ENCODE data around the gene MTFR1L. TPM values are rescaled to one million over a fixed set of nuclear protein-coding genes. Genes with fewer than 3 reads are reported as not detected.

MTFR1L gene
- total RNA-seq, 1 experiment from 2014 or later: 23.2 TPM

GRCh38 chr1:25825605-25826004 is 5.9 kb downstream of the MTFR1L start:
- no TSS peak for BruUV-seq (replicated peaks)
- DNase-seq: no peak

DNA sequence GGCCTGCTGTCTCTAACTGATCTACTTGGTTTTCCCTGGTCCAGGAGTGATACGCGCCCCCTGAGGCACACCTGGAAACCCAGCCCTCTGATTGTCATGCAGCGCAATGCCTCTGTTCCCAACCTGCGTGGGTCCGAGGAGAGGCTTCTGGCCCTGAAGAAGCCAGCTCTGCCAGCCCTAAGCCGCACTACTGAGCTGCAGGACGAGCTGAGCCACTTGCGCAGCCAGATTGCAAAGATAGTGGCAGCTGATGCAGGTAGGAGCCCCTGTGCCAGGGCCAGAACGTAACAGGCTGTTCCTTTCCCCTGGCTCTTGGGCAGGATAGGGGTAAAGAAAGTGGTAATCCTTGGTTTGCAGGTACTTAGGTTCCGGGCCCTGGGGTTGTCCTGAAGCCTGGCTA is 6.8 kb downstream of the MTFR1L start:
- intact Hi-C loops (cut with micrococcal nuclease; ENCODE audit: unreplicated experiment): no loop called here
- H3K27me3 Mint-ChIP-seq (ENCODE audit: unreplicated experiment): no peaks in the 10 kb centered on the region
- TF ChIP-seq CTCF (IDR thresholded peaks at IDR 0.05; ENCODE audit: unreplicated experiment): no peak
- peaks cover 21% of the 10 kb centered on the region for H3K36me3 Mint-ChIP-seq (ENCODE audit: insufficient read depth, unreplicated experiment)
- H3K4me3 Mint-ChIP-seq (ENCODE audit: low read depth, unreplicated experiment): no peak overlapping the region
- H3K4me1 Mint-ChIP-seq (ENCODE audit: low read depth, unreplicated experiment): peaks cover 7% of the 10 kb centered on the region
- DNase-seq: no peak
- CTCF ChIA-PET: no interaction called here
- H3K27ac Mint-ChIP-seq (ENCODE audit: unreplicated experiment): no peak overlapping the region
- BruUV-seq (replicated peaks): no TSS peak
- H3K9me3 Mint-ChIP-seq (ENCODE audit: low read depth, unreplicated experiment): no peaks in the 10 kb centered on the region

More at GRCh38 chr1:25825605-25826004, 5.9 kb downstream of the MTFR1L start:
- peaks cover 16% of the 10 kb centered on the region for H3K4me1 Mint-ChIP-seq (ENCODE audit: low read depth, unreplicated experiment)
- CTCF ChIA-PET: no interaction called here
- TF ChIP-seq CTCF (IDR thresholded peaks at IDR 0.05; ENCODE audit: unreplicated experiment): no peak
- H3K9me3 Mint-ChIP-seq (ENCODE audit: low read depth, unreplicated experiment): no peaks in the 10 kb centered on the region
- intact Hi-C loops (cut with micrococcal nuclease; ENCODE audit: unreplicated experiment): no loop called here
- H3K27me3 Mint-ChIP-seq (ENCODE audit: unreplicated experiment): no peaks in the 10 kb centered on the region
- H3K36me3 Mint-ChIP-seq (ENCODE audit: insufficient read depth, unreplicated experiment): peaks cover 27% of the 10 kb centered on the region
- H3K27ac Mint-ChIP-seq (ENCODE audit: unreplicated experiment): no peak overlapping the region
- H3K4me3 Mint-ChIP-seq (ENCODE audit: low read depth, unreplicated experiment): no peak overlapping the region

DNA sequence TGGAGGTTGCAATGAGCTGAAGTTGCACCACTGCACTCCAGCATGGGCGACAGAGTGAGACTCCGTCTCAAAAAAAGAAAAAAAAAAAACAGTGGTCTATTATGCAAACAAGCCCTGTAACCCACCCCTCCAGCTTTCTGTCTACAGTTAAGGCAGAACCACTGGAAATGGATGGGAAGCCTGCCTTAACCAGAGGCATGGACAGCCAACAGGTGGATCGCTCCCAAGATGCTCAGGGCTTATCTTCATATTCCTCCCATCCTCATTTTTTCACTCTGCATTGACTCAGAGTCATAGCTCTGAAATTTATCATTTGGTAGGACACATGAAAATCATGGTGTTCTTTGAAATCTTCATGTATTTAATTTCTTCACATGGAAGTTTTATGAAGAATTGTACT is 8.7 kb downstream of the MTFR1L start:
- H3K9me3 Mint-ChIP-seq (ENCODE audit: low read depth, unreplicated experiment): no peaks in the 10 kb centered on the region
- intact Hi-C loops (cut with micrococcal nuclease; ENCODE audit: unreplicated experiment): no loop called here
- H3K36me3 Mint-ChIP-seq (ENCODE audit: insufficient read depth, unreplicated experiment): peaks cover 19% of the 10 kb centered on the region
- H3K27me3 Mint-ChIP-seq (ENCODE audit: unreplicated experiment): no peaks in the 10 kb centered on the region
- H3K27ac Mint-ChIP-seq (ENCODE audit: unreplicated experiment): no peak overlapping the region
- DNase-seq: no peak
- CTCF ChIA-PET: no interaction called here
- no TSS peak for BruUV-seq (replicated peaks)
- H3K4me1 Mint-ChIP-seq (ENCODE audit: low read depth, unreplicated experiment): no peaks in the 10 kb centered on the region
- H3K4me3 Mint-ChIP-seq (ENCODE audit: low read depth, unreplicated experiment): no peak overlapping the region
- no peak for TF ChIP-seq CTCF (IDR thresholded peaks at IDR 0.05; ENCODE audit: unreplicated experiment)

GRCh38 chr1:25829046-25829445 is 9.3 kb downstream of the MTFR1L start:
- no peaks in the 10 kb centered on the region for H3K4me1 Mint-ChIP-seq (ENCODE audit: low read depth, unreplicated experiment)
- H3K27me3 Mint-ChIP-seq (ENCODE audit: unreplicated experiment): no peaks in the 10 kb centered on the region
- intact Hi-C loops (cut with micrococcal nuclease; ENCODE audit: unreplicated experiment): no loop called here
- H3K9me3 Mint-ChIP-seq (ENCODE audit: low read depth, unreplicated experiment): no peaks in the 10 kb centered on the region
- no peak for DNase-seq
- no peak overlapping the region for H3K27ac Mint-ChIP-seq (ENCODE audit: unreplicated experiment)
- no TSS peak for BruUV-seq (replicated peaks)
- H3K4me3 Mint-ChIP-seq (ENCODE audit: low read depth, unreplicated experiment): no peak overlapping the region
- CTCF ChIA-PET: no interaction called here
- H3K36me3 Mint-ChIP-seq (ENCODE audit: insufficient read depth, unreplicated experiment): peaks cover 16% of the 10 kb centered on the region
- no peak for TF ChIP-seq CTCF (IDR thresholded peaks at IDR 0.05; ENCODE audit: unreplicated experiment)

Data from Calu3 (cell line).